Neural crest cell (in vitro differentiated cells): ENCODE data around the gene USP14. TPM values are rescaled to one million over a fixed set of nuclear protein-coding genes. Genes with fewer than 3 reads are reported as not detected.

Source experiments
- DNase-seq: peaks from one replicate; pipeline ENCODE4 v3.0.0; 2021; ENCODE audit warnings: low read depth, mixed read lengths, low spot score
- H3K27ac Mint-ChIP-seq: one replicate; pipeline ENCODE4 v1.8.0; 2021; ENCODE audit warnings: mild to moderate bottlenecking, mixed read lengths; ENCODE audit not compliant: unreplicated experiment
- H3K27me3 Mint-ChIP-seq: 2 replicates; pipeline ENCODE4 v1.8.0; 2021; ENCODE audit warnings: low read depth, mild to moderate bottlenecking, mixed read lengths
- H3K36me3 Mint-ChIP-seq: 2 replicates; pipeline ENCODE4 v1.8.0; 2021; ENCODE audit warnings: low read depth, mild to moderate bottlenecking, mixed read lengths
- H3K4me1 Mint-ChIP-seq: 2 replicates; pipeline ENCODE4 v1.8.0; 2021; ENCODE audit warnings: mixed read lengths
- H3K4me3 Mint-ChIP-seq: one replicate; pipeline ENCODE4 v1.8.0; 2021; ENCODE audit warnings: mild to moderate bottlenecking, mixed read lengths
- H3K9me3 Mint-ChIP-seq: 2 replicates; pipeline ENCODE4 v1.8.0; 2021; ENCODE audit warnings: mixed read lengths
- microRNA-seq: library from miRNA; unstranded; fragments of <30 nt; microRNA quantifications from one replicate; pipeline ENCODE4, GENCODE V29; 2020
- total RNA-seq: library from RNA; stranded (reverse); gene quantifications from 2 replicates; pipeline ENCODE4 v1.2.1, GENCODE V29; 2021
- TF ChIP-seq, protein P1 (sequence below): fragments of 200-600 bp; sonication (generic); conservative IDR thresholded peaks from 2 replicates; pipeline ENCODE4 v1.5.0; 2021; ENCODE audit warnings: antibody characterized with exemption, mild to moderate bottlenecking

Gene USP14
- total RNA-seq, 1 donor from 2014 or later, result 75.0 TPM

DNA sequence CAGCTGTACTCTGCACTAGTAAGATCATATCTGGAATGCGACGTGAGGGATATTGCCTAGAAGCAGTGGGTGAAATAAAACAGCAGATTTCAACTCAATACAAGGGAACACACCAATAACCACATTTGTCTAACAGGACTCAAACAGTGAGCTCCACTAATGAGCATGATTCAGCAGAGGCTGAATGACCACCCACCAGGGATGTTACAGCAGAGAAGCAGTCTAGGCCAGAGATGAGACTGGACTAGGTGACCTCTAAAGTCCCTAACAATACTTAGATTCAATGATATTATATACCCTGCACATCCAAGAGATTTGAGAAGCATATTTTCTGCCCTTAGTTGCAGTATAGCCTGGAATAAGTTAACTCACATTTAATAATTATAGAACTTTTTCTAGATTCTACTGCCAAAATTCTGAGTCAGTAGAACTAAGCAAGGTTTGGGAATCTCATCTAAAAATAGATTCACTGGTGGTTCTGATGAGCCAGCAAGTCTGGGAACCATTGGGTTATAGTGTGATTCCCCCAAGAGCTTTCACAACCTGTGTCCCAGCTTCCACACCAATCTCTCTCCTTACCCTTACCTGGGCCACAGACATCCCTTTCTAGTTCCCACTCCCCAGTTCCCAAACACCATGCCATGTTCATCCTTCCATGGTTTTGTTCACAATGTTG is 103.2 kb downstream of the USP14 start:
- H3K36me3 Mint-ChIP-seq, result peaks cover 9% of the 10 kb centered on the region

More for the DNA sequence above, 103.2 kb downstream of the USP14 start:
- H3K27me3 Mint-ChIP-seq, result no peaks in the 10 kb centered on the region
- H3K27ac Mint-ChIP-seq, result no peak overlapping the region
- no peak overlapping the region for H3K4me3 Mint-ChIP-seq
- H3K4me1 Mint-ChIP-seq, result peaks cover 5% of the 10 kb centered on the region
- TF ChIP-seq, protein P1, sequence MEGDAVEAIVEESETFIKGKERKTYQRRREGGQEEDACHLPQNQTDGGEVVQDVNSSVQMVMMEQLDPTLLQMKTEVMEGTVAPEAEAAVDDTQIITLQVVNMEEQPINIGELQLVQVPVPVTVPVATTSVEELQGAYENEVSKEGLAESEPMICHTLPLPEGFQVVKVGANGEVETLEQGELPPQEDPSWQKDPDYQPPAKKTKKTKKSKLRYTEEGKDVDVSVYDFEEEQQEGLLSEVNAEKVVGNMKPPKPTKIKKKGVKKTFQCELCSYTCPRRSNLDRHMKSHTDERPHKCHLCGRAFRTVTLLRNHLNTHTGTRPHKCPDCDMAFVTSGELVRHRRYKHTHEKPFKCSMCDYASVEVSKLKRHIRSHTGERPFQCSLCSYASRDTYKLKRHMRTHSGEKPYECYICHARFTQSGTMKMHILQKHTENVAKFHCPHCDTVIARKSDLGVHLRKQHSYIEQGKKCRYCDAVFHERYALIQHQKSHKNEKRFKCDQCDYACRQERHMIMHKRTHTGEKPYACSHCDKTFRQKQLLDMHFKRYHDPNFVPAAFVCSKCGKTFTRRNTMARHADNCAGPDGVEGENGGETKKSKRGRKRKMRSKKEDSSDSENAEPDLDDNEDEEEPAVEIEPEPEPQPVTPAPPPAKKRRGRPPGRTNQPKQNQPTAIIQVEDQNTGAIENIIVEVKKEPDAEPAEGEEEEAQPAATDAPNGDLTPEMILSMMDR, result no peak
- DNase-seq, result no peak
- no peaks in the 10 kb centered on the region for H3K9me3 Mint-ChIP-seq

Small RNA genes within 50 kb of the gene (microRNA-seq; reads per million reads assigned to microRNA genes)
- gene MIR8078, result not detected

Other genes with a start within 250 kb of the USP14 start
- gene TUBB8B, start 108.9 kb upstream of the USP14 start, total RNA-seq, result not detected in 2 replicates
- 77.5 and 77.9 TPM in 2 replicates for gene THOC1, start 109.5 kb downstream of the USP14 start, total RNA-seq